Panc1 (cell line): ENCODE measurements around the gene LAMP1. TPM values are rescaled to one million over a fixed set of nuclear protein-coding genes. Genes with fewer than 3 reads are reported as not detected.

Experiments
- ATAC-seq: fragments of 200-7000 bp; cut with Tn5 transposase; 2 replicates; pipeline ENCODE4 v1.9.1; 2020; ENCODE audit warnings: mild to moderate bottlenecking, moderate library complexity
- BruUV-seq: library from RNA; stranded (reverse); fragments of 400-500 nt; replicated peaks from 2 replicates; lab custom pipeline; 2021; lab: Mats Ljungman, UMichigan
- CTCF ChIA-PET: fragments of 300-600 bp; sonication (Branson Sonifier 250); formaldehyde crosslinking; loops from one replicate; lab custom pipeline; 2022; ENCODE audit warnings: antibody characterized with exemption; lab: Charles Lee
- POLR2A ChIA-PET: fragments of 300-600 bp; sonication (Branson Sonifier 250); formaldehyde crosslinking; loops from one replicate; lab custom pipeline; 2022; ENCODE audit warnings: antibody characterized with exemption; lab: Charles Lee
- DNase-seq: peaks from one replicate; pipeline ENCODE4 v3.0.0-alpha.2; 2010; ENCODE audit warnings: low read depth, low spot score
- H3K27ac ChIP-seq: 2 replicates; pipeline ENCODE4 v1.5.1; 2011; ENCODE audit warnings: mild to moderate bottlenecking, low read length, inconsistent platforms
- H3K27me3 ChIP-seq: fragments of 200-500 bp; sonication (Bioruptor generic); 2 replicates; pipeline ENCODE4 v1.6.0; 2014; ENCODE audit warnings: low read length, inconsistent platforms; ENCODE audit not compliant: control insufficient read depth, insufficient read depth
- H3K36me3 ChIP-seq: fragments of 200-500 bp; sonication (Bioruptor generic); 2 replicates; pipeline ENCODE4 v1.5.1; 2014; ENCODE audit warnings: inconsistent platforms, mild to moderate bottlenecking, low read length, moderate library complexity; ENCODE audit not compliant: control insufficient read depth, insufficient read depth
- H3K4me1 ChIP-seq: 2 replicates; pipeline ENCODE4 v1.5.1; 2011; ENCODE audit warnings: inconsistent platforms, mild to moderate bottlenecking, low read length, moderate library complexity; ENCODE audit not compliant: control insufficient read depth, insufficient read depth
- H3K4me3 ChIP-seq, 2 experiments: 2 replicates each; pipeline ENCODE4 v1.5.1; 2011 to 2012; ENCODE audit warnings: low read depth in 2 of 2, low read length in 2 of 2, mild to moderate bottlenecking in 2 of 2, inconsistent platforms in 1 of 2, moderate library complexity in 1 of 2
- H3K9me3 ChIP-seq: fragments of 200-500 bp; sonication (Bioruptor generic); 2 replicates; pipeline ENCODE4 v1.5.1; 2014; ENCODE audit warnings: low read depth, mild to moderate bottlenecking, inconsistent platforms, low read length, moderate library complexity; ENCODE audit not compliant: control insufficient read depth, insufficient read depth
- CTCF ChIP-seq: fragments of 450-650 bp; IDR thresholded peaks from 2 replicates; pipeline ENCODE4 v1.5.1; 2017; ENCODE audit warnings: mild to moderate bottlenecking
- POLR2AphosphoS5 ChIP-seq: IDR thresholded peaks from 2 replicates; pipeline ENCODE4 v1.6.1; 2012; ENCODE audit warnings: mild to moderate bottlenecking, low read depth, low read length, moderate library complexity
- SIN3A ChIP-seq: IDR thresholded peaks from 2 replicates; pipeline ENCODE4 v1.6.1; 2012; ENCODE audit warnings: low read depth, mild to moderate bottlenecking, low read length, moderate library complexity, borderline replicate concordance; ENCODE audit not compliant: insufficient read depth
- TCF7L2 ChIP-seq: IDR thresholded peaks from 2 replicates; pipeline ENCODE4 v1.6.1; 2011; ENCODE audit warnings: mild to moderate bottlenecking, low read depth, low read length, inconsistent platforms
- in situ Hi-C: cut with HindIII; loops from 2 replicates; pipeline ENCODE4 v1.10.0; 2016; ENCODE audit warnings: low sequenced_read_pairs, low pct_unique_long_range_greater_than_20kb
- intact Hi-C: fragments of 100-400 bp; cut with micrococcal nuclease; formaldehyde crosslinking; loops from one replicate; pipeline ENCODE4 v1.10.0; 2022; ENCODE audit not compliant: unreplicated experiment
- total RNA-seq: library from RNA; stranded (reverse); gene quantifications from one replicate; pipeline ENCODE4 v1.2.1, GENCODE V29; 2021; ENCODE audit not compliant: unreplicated experiment
- TF ChIP-seq, protein P1 (sequence below), 2 experiments: IDR thresholded peaks; 2 replicates each; pipeline ENCODE4 v1.6.1; 2011 to 2012; ENCODE audit warnings: low read depth in 2 of 2, control low read depth in 1 of 2, low read length in 1 of 2, mild to moderate bottlenecking in 1 of 2, moderate library complexity in 1 of 2; ENCODE audit not compliant: insufficient read depth in 1 of 2

LAMP1 gene
- total RNA-seq, 1 experiment from 2014 or later, result 212 TPM

GRCh38 chr13:113267642-113268405 lies 29.2 kb upstream of the LAMP1 start:
- H3K27me3 ChIP-seq, result no peaks in the 10 kb centered on the region
- ATAC-seq (no peak), DNase-seq (no peak)
- H3K27ac ChIP-seq, result no peak overlapping the region
- BruUV-seq, result no TSS peak
- TF ChIP-seq POLR2AphosphoS5, result no peak
- no peak for TF ChIP-seq SIN3A
- no peak for TF ChIP-seq CTCF
- TF ChIP-seq, protein P1, sequence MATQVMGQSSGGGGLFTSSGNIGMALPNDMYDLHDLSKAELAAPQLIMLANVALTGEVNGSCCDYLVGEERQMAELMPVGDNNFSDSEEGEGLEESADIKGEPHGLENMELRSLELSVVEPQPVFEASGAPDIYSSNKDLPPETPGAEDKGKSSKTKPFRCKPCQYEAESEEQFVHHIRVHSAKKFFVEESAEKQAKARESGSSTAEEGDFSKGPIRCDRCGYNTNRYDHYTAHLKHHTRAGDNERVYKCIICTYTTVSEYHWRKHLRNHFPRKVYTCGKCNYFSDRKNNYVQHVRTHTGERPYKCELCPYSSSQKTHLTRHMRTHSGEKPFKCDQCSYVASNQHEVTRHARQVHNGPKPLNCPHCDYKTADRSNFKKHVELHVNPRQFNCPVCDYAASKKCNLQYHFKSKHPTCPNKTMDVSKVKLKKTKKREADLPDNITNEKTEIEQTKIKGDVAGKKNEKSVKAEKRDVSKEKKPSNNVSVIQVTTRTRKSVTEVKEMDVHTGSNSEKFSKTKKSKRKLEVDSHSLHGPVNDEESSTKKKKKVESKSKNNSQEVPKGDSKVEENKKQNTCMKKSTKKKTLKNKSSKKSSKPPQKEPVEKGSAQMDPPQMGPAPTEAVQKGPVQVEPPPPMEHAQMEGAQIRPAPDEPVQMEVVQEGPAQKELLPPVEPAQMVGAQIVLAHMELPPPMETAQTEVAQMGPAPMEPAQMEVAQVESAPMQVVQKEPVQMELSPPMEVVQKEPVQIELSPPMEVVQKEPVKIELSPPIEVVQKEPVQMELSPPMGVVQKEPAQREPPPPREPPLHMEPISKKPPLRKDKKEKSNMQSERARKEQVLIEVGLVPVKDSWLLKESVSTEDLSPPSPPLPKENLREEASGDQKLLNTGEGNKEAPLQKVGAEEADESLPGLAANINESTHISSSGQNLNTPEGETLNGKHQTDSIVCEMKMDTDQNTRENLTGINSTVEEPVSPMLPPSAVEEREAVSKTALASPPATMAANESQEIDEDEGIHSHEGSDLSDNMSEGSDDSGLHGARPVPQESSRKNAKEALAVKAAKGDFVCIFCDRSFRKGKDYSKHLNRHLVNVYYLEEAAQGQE (IDR thresholded peaks at IDR 0.05; ENCODE audit: insufficient read depth in 1 of 2, low read depth in 2 of 2, low read length in 1 of 2), result no peak
- TF ChIP-seq TCF7L2, result no peak
- intact Hi-C loops, result no loop called here
- H3K36me3 ChIP-seq, result peaks cover 3% of the 10 kb centered on the region; the same call in 1 of the 2 replicates
- H3K4me1 ChIP-seq, result no peaks in the 10 kb centered on the region
- H3K9me3 ChIP-seq, result no peaks in the 10 kb centered on the region
- H3K4me3 ChIP-seq, result no peak overlapping the region
- in situ Hi-C loops, result no loop called here
- ChIA-PET POLR2A (no interaction called here), CTCF (no interaction called here)

- in situ Hi-C loops (no loop called here), intact Hi-C loops (loop anchor here (10.0 kb wide), 1 partner anchor 103 kb away; no protein-coding TSS in a partner anchor)
- TF ChIP-seq TCF7L2, result no peak
- ChIA-PET CTCF (no interaction called here), POLR2A (no interaction called here)
- H3K4me3 ChIP-seq, result no peak overlapping the region
- no peak overlapping the region for H3K27ac ChIP-seq
- no peak for DNase-seq
- ATAC-seq, result no peak
- no peaks in the 10 kb centered on the region for H3K36me3 ChIP-seq
- no TSS peak for BruUV-seq
- H3K27me3 ChIP-seq, result no peaks in the 10 kb centered on the region
- no peaks in the 10 kb centered on the region for H3K9me3 ChIP-seq
- no peaks in the 10 kb centered on the region for H3K4me1 ChIP-seq
Measured at GRCh38 chr13:113272031-113272430, 25.0 kb upstream of the LAMP1 start.

- in situ Hi-C loops (no loop called here), intact Hi-C loops (loop anchor here (10.0 kb wide), 1 partner anchor 102 kb away; no protein-coding TSS in a partner anchor)
- TF ChIP-seq TCF7L2 (no peak), POLR2AphosphoS5 (no peak), CTCF (no peak), SIN3A (no peak)
- TF ChIP-seq, protein P1 (IDR thresholded peaks at IDR 0.05; ENCODE audit: insufficient read depth in 1 of 2, low read depth in 2 of 2, low read length in 1 of 2), result no peak
- H3K4me3 ChIP-seq, result no peak overlapping the region
- BruUV-seq, result no TSS peak
- DNase-seq, result no peak
- H3K36me3 ChIP-seq, result no peaks in the 10 kb centered on the region
- POLR2A ChIA-PET, result no interaction called here
- H3K9me3 ChIP-seq, result no peaks in the 10 kb centered on the region
- no peaks in the 10 kb centered on the region for H3K27me3 ChIP-seq
- CTCF ChIA-PET, result no interaction called here
- H3K4me1 ChIP-seq, result no peaks in the 10 kb centered on the region
- H3K27ac ChIP-seq, result no peak overlapping the region
- no peak for ATAC-seq
Measured at GRCh38 chr13:113272701-113273181, 24.3 kb upstream of the LAMP1 start.
